KOPT-K1 (cell line): ENCODE measurements around the gene AKAP13.
"Not testable (repeated sequence)": the region's sequence is repeated elsewhere in the genome, so short reads cannot be mapped to it uniquely, and the experiment has no call there.

Experiments
- H3K27ac ChIP-seq: fragments of 200-600 bp; sonication (generic); 2 replicates; pipeline ENCODE4 v1.5.1; 2016; ENCODE audit warnings: antibody characterized with exemption, mild to moderate bottlenecking, low read depth, low read length; ENCODE audit not compliant: poor library complexity, severe bottlenecking
- H3K36me3 ChIP-seq: fragments of 200-600 bp; sonication (generic); 2 replicates; pipeline ENCODE4 v1.5.1; 2017; ENCODE audit warnings: antibody characterized with exemption, mild to moderate bottlenecking, low read length, moderate library complexity; ENCODE audit not compliant: insufficient read depth
- H3K9me3 ChIP-seq: fragments of 200-600 bp; sonication (generic); 2 replicates; pipeline ENCODE4 v1.5.1; 2017; ENCODE audit warnings: antibody characterized with exemption, low read length, mild to moderate bottlenecking; ENCODE audit not compliant: insufficient read depth, poor library complexity, severe bottlenecking

The AKAP13 gene

GRCh38 chr15:85345196-85345918 lies 35.0 kb upstream of the AKAP13 start:
- H3K27ac ChIP-seq, H3K36me3 ChIP-seq, H3K9me3 ChIP-seq: not testable (repeated sequence)

GRCh38 chr15:85346462-85347084 lies 33.8 kb upstream of the AKAP13 start:
- H3K36me3 ChIP-seq, H3K27ac ChIP-seq, H3K9me3 ChIP-seq: not testable (repeated sequence)

- H3K9me3 ChIP-seq, H3K36me3 ChIP-seq, H3K27ac ChIP-seq: not testable (repeated sequence)
These were observed 32.9 kb upstream of the AKAP13 start for GRCh38 chr15:85347264-85348047.

- H3K9me3 ChIP-seq, H3K27ac ChIP-seq: not testable (repeated sequence)
These were observed 32.2 kb upstream of the AKAP13 start for GRCh38 chr15:85348048-85348766.

GRCh38 chr15:85349062-85349461 lies 31.3 kb upstream of the AKAP13 start:
- not testable (repeated sequence) for H3K9me3 ChIP-seq, H3K27ac ChIP-seq, H3K36me3 ChIP-seq

More at GRCh38 chr15:85348048-85348766, 32.2 kb upstream of the AKAP13 start:
- H3K36me3 ChIP-seq = not testable (repeated sequence)

- Histone ChIP-seq H3K9me3 (no peaks in the 10 kb centered on the region), H3K27ac (no peak overlapping the region), H3K36me3 (no peaks in the 10 kb centered on the region)
These were observed 30.0 kb upstream of the AKAP13 start for GRCh38 chr15:85350395-85350794.

GRCh38 chr15:85351501-85351900 lies 28.9 kb upstream of the AKAP13 start:
- H3K27ac ChIP-seq, H3K36me3 ChIP-seq, H3K9me3 ChIP-seq: not testable (repeated sequence)

GRCh38 chr15:85351965-85352364 lies 28.4 kb upstream of the AKAP13 start:
- H3K36me3 ChIP-seq = no peaks in the 10 kb centered on the region
- no peak overlapping the region for H3K27ac ChIP-seq
- H3K9me3 ChIP-seq = no peaks in the 10 kb centered on the region

- H3K9me3 ChIP-seq = no peaks in the 10 kb centered on the region
These were observed 26.9 kb upstream of the AKAP13 start for GRCh38 chr15:85353516-85353915.

GRCh38 chr15:85354461-85354860 lies 25.9 kb upstream of the AKAP13 start:
- H3K36me3 ChIP-seq = no peaks in the 10 kb centered on the region
- no peaks in the 10 kb centered on the region for H3K9me3 ChIP-seq
- no peak overlapping the region for H3K27ac ChIP-seq

More at GRCh38 chr15:85353516-85353915, 26.9 kb upstream of the AKAP13 start:
- H3K36me3 ChIP-seq = no peaks in the 10 kb centered on the region
- no peak overlapping the region for H3K27ac ChIP-seq

GRCh38 chr15:85354948-85355347 lies 25.5 kb upstream of the AKAP13 start:
- Histone ChIP-seq H3K9me3 (no peaks in the 10 kb centered on the region), H3K36me3 (no peaks in the 10 kb centered on the region), H3K27ac (no peak overlapping the region)

GRCh38 chr15:85356276-85356675 lies 24.1 kb upstream of the AKAP13 start:
- H3K36me3 ChIP-seq = no peaks in the 10 kb centered on the region
- H3K27ac ChIP-seq = no peak overlapping the region
- H3K9me3 ChIP-seq = no peaks in the 10 kb centered on the region

- no peak overlapping the region for H3K27ac ChIP-seq
These were observed 19.1 kb upstream of the AKAP13 start for GRCh38 chr15:85361323-85361722.

GRCh38 chr15:85362436-85363081 lies 17.8 kb upstream of the AKAP13 start:
- no peaks in the 10 kb centered on the region for H3K36me3 ChIP-seq
- no peak overlapping the region for H3K27ac ChIP-seq
- H3K9me3 ChIP-seq = no peaks in the 10 kb centered on the region

More at GRCh38 chr15:85361323-85361722, 19.1 kb upstream of the AKAP13 start:
- Histone ChIP-seq H3K36me3 (no peaks in the 10 kb centered on the region), H3K9me3 (no peaks in the 10 kb centered on the region)
